GM18505 (cell line): ENCODE data around the gene ENPP7.

Experiments used
- ATAC-seq: cut with Tn5 transposase; IDR thresholded peaks from one replicate; pipeline ENCODE4 v1.9.1; 2021; ENCODE audit not compliant: unreplicated experiment
- POLR2A ChIP-seq: IDR thresholded peaks from 4 replicates; pipeline ENCODE4 v1.6.1; 2011; ENCODE audit warnings: borderline replicate concordance; ENCODE audit not compliant: insufficient read depth, insufficient read length; ENCODE audit errors: extremely low read depth

The ENPP7 gene

DNA sequence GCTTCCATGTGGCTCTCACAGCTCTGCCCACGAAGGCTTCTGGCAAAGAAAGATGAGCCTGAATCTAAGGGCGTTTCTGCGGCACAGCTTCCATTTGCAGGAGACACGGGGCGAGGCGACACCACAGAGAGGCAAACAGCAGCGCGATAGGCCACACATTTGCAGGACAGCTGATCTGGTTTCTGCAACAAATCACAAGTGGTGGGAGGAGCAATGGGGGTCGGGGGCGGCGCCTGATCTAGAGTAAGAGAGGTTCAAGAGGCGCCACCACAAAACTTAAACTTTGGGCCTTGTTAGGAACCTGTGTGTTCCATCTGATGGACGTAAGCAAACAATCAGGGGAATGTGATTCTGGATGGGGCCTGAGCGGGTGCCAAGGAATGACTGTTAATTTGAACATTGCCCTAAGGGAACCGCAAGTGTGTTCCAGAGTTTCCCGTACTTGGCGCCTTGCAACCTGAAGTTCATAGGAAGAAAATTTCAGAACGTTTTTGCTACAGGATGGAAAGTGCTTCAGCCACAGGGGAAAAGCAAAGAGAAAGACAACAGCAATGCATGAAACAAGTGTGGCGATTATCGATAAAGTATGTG lies 18.9 kb upstream of the ENPP7 start:
- no peak for TF ChIP-seq POLR2A
- ATAC-seq: no peak

- TF ChIP-seq POLR2A: no peak
- no peak for ATAC-seq
These were observed 17.4 kb upstream of the ENPP7 start for GRCh38 chr17:79713391-79713790.

GRCh38 chr17:79714176-79715097 lies 16.3 kb upstream of the ENPP7 start:
- TF ChIP-seq POLR2A: no peak
- ATAC-seq: no peak

DNA sequence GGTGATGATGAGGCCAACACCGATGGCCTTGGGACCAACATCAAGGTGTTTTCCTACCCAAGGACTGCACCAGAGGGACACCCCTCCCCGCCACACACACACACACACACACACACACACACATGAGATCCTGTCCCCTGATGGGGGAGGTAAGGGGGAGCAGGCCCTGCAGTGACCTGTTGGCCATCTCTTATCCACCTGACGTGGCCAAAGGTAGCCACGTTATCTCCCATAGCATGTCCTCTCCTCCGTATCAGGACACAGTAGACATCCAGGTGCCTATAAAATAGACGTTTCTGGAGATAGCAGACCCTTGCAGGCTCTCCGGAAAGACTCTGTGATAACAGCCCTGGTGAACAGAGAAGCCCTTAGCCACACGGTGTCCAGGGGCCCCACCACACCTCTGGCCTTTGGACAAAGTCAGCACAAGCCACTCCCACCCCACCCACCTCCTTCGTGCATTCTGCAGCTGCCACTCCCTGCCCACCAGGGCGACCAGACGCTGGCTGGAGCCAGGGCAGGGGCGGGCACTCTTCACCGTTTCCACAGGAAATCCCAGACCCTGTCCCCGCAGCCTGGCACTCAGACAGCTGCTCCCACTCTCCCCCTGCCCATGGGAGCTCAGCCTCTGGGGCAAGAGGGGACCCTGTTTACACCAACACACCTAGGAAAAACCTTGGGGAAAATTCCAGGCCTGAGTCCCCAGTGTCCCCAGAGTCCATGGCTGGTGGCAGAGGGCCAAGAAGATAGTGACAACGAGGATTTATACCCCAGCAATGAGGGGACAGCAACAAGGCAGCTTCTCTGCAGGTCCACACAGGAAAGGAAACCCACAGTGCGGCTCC lies 15.4 kb upstream of the ENPP7 start:
- TF ChIP-seq POLR2A: no peak
- ATAC-seq: no peak

- TF ChIP-seq POLR2A: no peak
These were observed 14.6 kb upstream of the ENPP7 start for GRCh38 chr17:79715943-79716797.

DNA sequence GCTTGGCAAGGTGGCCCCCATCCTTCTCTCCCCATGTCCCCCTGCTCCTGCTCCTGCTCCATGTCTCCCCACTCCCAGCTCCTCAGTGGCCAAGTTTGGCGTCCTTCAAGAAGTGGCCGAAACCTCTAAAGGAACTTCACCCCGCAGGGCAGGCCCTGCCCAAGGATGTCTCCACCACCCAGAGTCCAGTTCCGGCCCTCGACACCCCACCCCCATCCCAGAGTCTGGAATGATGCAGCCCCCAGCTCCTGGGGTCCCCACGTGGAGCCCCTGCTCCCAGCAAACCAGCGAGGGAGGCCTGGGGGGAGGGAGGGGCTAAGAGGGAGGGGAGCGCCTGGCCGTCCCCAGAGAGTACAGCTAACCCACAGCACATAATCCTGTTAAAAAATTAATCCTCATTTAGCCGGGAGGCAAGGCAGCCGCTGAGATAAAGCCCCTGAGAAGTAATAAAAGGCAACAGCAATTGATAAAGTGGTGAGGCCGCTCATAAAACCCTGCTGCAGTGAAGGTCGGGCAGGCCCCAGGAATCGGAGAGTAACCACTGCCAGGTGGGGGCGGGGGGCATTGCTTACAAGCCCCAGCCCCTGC lies 9.9 kb upstream of the ENPP7 start:
- no peak for TF ChIP-seq POLR2A
- ATAC-seq: no peak

More at GRCh38 chr17:79715943-79716797, 14.6 kb upstream of the ENPP7 start:
- no peak for ATAC-seq

DNA sequence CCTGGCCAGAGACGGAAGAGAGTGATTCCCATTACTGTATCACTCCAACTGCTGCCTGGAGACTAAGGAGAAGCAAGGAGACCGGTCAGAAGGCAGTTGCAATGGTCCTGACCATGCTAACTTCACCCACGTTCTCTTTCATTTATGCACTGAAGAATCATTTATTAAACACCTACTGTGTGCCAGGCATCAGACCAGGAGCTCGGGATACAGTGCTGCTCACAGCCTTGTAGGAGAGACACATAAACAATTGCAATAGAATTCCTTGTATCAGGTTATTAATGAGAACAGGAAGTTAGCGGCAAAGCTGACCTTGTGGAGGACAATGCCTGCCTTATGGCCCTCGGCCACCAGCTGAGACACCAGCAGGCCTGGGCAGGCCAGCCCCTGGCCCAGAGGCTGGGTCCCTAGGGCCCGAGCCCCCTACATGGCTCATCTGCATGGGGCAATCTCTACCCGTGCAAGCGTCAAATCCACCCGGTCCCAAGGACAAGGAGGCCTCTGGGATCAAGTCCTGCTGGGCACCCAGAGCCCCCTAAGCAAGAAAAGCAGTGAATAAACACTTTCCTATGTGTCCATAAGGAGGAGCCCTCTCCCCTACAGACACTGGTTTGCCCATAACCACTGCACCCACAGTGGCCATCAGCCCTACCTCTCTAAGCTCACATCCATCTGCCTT lies 8.6 kb upstream of the ENPP7 start:
- no peak for ATAC-seq
- TF ChIP-seq POLR2A: no peak

GRCh38 chr17:79722787-79723186 lies 8.0 kb upstream of the ENPP7 start:
- ATAC-seq: no peak
- TF ChIP-seq POLR2A: no peak

DNA sequence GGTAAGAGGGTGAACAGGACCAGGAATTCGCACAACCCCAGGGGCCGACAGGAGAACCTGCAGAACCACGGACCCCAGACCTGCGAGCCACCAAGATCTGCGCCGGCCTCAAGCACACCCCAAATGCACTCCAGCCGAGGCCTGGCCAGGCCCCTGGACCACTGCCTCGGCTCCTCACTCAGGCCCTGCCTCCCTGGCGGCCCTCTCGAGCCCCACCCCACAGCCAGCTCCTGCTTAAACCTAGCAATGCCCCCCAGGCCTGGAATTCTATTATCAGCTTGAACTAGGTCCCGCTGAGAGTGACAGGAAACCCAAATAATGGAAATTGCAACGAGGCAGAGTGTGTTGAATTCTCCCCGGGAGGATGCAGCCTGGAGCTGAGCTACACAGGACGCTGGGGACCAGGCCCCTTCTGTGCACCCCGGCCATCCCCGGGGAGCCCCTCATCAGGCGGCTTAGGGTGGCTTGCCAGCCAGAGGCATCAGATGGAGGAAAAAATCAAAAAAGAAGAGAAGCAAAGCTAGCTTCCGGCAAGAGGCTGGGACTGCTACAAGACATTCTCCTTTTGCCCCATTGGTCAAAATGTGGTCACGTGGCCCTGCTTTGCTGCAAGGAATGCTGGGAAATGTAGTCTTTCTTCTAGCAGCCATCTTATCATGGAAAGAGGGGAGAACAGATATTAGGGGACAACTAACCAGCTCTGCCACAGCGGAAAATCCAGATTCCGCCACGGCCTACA lies 2.4 kb upstream of the ENPP7 start:
- no peak for TF ChIP-seq POLR2A
- ATAC-seq: no peak

- ATAC-seq: no peak
- no peak for TF ChIP-seq POLR2A
These were observed 1.8 kb upstream of the ENPP7 start for GRCh38 chr17:79728908-79729471.

DNA sequence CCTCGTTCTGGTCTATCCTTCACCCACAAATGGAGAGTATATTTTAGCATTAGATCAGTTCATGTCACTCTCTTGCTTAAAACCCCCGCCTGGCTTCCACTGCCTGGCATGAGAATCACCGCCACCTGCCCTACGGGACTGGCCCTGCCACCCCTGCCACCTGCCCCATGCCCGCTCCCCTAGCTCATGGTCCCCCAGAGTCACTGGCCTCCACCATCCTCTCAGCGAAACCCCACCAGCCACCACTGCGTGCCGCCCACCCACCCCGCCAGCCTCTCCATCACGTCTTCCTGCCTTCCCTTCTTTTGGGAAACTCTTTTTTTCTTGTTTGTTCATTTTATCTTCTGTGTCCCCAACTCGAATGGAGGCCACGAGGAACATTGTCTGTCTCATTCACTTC lies 982 bp upstream of the ENPP7 start:
- no peak for ATAC-seq

More for the DNA sequence above, 982 bp upstream of the ENPP7 start:
- no peak for TF ChIP-seq POLR2A
